Neutrophil (primary cell): ENCODE measurements around the gene ZNF804A.

Source experiments
- H3K27ac ChIP-seq: fragments of 200-600 bp; sonication (generic); 2 replicates; pipeline ENCODE4 v1.5.1; 2016; ENCODE audit warnings: mild to moderate bottlenecking, moderate library complexity
- H3K27me3 ChIP-seq: fragments of 200-600 bp; sonication (generic); 2 replicates; pipeline ENCODE4 v1.6.0; 2016; ENCODE audit warnings: mild to moderate bottlenecking
- H3K36me3 ChIP-seq: fragments of 200-600 bp; sonication (generic); 2 replicates; pipeline ENCODE4 v1.5.1; 2017
- H3K4me1 ChIP-seq, 2 experiments: fragments of 200-600 bp in 1 of 2; sonication (generic) in 1 of 2; 1 replicate in 1 of 2; 2 replicates in 1 of 2; pipeline versions ENCODE4 v1.5.1 to v1.6.1; 2013 to 2016; ENCODE audit warnings: low read depth in 1 of 2, low read length in 1 of 2, mild to moderate bottlenecking in 1 of 2, moderate library complexity in 1 of 2; ENCODE audit not compliant: control insufficient read depth in 1 of 2, insufficient read depth in 1 of 2
- H3K4me3 ChIP-seq, 2 experiments: fragments of 200-600 bp in 1 of 2; sonication (generic) in 1 of 2; 1 replicate in 1 of 2; 2 replicates in 1 of 2; pipeline ENCODE4 v1.5.1; 2013 to 2016; ENCODE audit warnings: low read depth in 1 of 2, low read length in 1 of 2, mild to moderate bottlenecking in 1 of 2, moderate library complexity in 1 of 2
- H3K9me3 ChIP-seq: fragments of 200-600 bp; sonication (generic); 2 replicates; pipeline ENCODE4 v1.5.1; 2016
- CTCF ChIP-seq: fragments of 200-600 bp; sonication (generic); IDR thresholded peaks from 2 replicates; pipeline ENCODE4 v1.5.1; 2016; ENCODE audit warnings: antibody characterized with exemption

ZNF804A gene

GRCh38 chr2:184566716-184567115 lies 31.6 kb upstream of the ZNF804A start:
- Histone ChIP-seq H3K4me1 (peaks cover 6 to 8% of the 10 kb centered on the region in 2 experiments), H3K27ac (no peak overlapping the region), H3K9me3 (no peaks in the 10 kb centered on the region), H3K4me3 (no peak overlapping the region), H3K36me3 (no peaks in the 10 kb centered on the region), H3K27me3 (no peaks in the 10 kb centered on the region)
- no peak for TF ChIP-seq CTCF

GRCh38 chr2:184577056-184577455 lies 21.3 kb upstream of the ZNF804A start:
- H3K36me3 ChIP-seq: no peaks in the 10 kb centered on the region
- H3K27me3 ChIP-seq: no peaks in the 10 kb centered on the region
- H3K27ac ChIP-seq: no peak overlapping the region
- H3K4me1 ChIP-seq: no peaks in the 10 kb centered on the region
- H3K4me3 ChIP-seq: no peak overlapping the region
- no peak for TF ChIP-seq CTCF
- H3K9me3 ChIP-seq: no peaks in the 10 kb centered on the region

- H3K4me3 ChIP-seq: no peak overlapping the region
Measured at GRCh38 chr2:184577743-184578142, 20.6 kb upstream of the ZNF804A start.

GRCh38 chr2:184579226-184579625 lies 19.1 kb upstream of the ZNF804A start:
- Histone ChIP-seq H3K27me3 (no peaks in the 10 kb centered on the region), H3K4me3 (no peak overlapping the region), H3K9me3 (no peaks in the 10 kb centered on the region), H3K4me1 (no peaks in the 10 kb centered on the region), H3K27ac (no peak overlapping the region), H3K36me3 (no peaks in the 10 kb centered on the region)
- TF ChIP-seq CTCF: no peak

More at GRCh38 chr2:184577743-184578142, 20.6 kb upstream of the ZNF804A start:
- no peaks in the 10 kb centered on the region for H3K4me1 ChIP-seq
- no peak for TF ChIP-seq CTCF
- H3K9me3 ChIP-seq: no peaks in the 10 kb centered on the region
- H3K36me3 ChIP-seq: no peaks in the 10 kb centered on the region
- H3K27ac ChIP-seq: no peak overlapping the region
- no peaks in the 10 kb centered on the region for H3K27me3 ChIP-seq

GRCh38 chr2:184581391-184581790 lies 16.9 kb upstream of the ZNF804A start:
- no peak for TF ChIP-seq CTCF
- Histone ChIP-seq H3K36me3 (no peaks in the 10 kb centered on the region), H3K27ac (no peak overlapping the region), H3K4me1 (no peaks in the 10 kb centered on the region), H3K27me3 (no peaks in the 10 kb centered on the region), H3K4me3 (no peak overlapping the region), H3K9me3 (no peaks in the 10 kb centered on the region)

- TF ChIP-seq CTCF: no peak
- Histone ChIP-seq H3K36me3 (no peaks in the 10 kb centered on the region), H3K9me3 (no peaks in the 10 kb centered on the region), H3K27ac (no peak overlapping the region), H3K4me1 (no peaks in the 10 kb centered on the region), H3K27me3 (no peaks in the 10 kb centered on the region), H3K4me3 (no peak overlapping the region)
Measured at GRCh38 chr2:184589261-184589660, 9.1 kb upstream of the ZNF804A start.
